ENCODE results near the gene QRFP.

Gene QRFP

DNA sequence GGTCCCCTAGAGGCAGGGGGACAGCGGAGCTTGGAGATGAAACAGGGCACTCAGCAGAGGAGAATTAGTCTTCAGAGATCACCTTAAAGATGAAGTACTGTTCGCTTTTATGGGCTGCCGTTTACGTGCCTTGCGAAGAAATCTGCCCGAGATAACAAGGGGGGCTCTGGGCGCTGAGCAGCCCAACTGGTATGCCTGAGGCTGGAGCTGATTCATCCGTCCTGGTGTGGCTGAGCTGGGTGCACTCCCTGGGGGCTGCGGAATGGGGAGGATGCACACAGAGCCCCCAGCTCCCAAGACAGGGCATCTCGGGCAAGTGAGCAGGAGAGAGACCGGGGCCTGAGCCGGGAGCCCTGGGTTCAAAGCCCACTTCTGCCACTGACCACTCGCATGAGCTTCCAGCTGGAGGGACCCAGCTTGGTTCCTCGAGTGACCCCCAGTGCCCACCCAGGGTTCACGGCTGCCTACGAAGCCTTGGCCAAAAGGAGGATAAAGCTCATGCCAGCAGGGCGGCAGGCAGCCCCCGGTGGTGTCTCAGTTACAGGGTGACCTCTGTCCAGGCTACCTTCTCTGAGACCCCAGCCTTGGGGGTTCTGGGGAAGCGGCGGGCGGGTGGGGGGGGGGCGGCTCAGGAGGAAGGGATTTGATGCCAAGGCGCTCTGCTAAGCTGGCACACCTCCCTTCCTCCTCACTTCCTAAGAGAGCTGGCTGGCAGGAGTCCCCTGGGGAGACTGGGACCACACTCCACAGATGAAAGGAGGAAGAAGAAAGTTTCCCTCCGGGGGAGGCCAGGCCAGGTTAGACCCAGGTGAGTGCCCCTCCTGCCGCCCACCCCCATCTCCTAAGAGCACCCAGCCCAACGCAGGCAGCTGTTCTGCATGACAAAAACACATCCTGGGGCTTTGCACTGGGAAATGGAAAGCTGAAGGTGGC lies 36.8 kb upstream of the QRFP start:
- DNase-seq (ENCODE audit: low read depth), result no peak

DNA sequence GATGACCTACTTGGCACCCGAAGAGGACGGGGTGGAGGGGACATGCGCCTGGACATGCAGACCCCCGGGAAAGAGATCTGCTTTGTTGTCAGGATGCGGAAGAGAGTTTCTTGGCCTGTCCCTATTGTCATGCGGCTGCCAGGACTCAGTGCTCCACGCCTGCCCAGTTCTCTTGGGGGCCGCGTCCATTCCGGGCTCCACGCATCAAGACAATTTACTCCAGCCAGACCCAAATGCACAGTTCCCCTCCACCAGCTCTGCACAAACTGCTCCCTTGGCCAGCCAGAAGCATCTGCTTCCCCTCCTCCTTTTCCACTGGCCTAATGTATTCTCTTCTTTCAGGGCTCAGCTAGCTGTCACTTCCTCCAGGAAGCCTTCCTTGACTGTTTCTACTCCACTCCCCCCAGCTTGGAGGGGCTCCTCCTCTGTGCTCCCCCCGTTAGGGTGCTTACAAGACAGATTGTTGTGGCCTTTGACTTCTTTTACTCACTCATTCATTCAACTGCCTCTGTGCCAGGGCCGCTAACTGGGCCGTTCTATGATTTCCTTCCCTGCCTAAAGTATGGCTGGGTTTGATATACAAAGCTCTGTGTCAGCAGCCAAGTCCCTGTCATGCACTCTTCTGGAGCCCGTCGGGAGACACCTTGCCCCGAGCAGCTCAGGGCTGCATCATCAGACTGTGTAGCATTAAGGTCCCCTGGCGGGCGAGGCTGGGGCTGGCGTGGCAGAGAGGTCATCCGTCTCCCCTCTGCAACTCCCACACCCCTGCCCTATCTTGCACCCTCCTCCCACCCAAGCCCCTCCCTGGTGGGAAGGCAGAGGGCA lies 35.9 kb upstream of the QRFP start:
- DNase-seq (ENCODE audit: low read depth), result no peak

GRCh38 chr9:130931508-130932254 lies 35.1 kb upstream of the QRFP start:
- no peak for DNase-seq (ENCODE audit: low read depth)

DNA sequence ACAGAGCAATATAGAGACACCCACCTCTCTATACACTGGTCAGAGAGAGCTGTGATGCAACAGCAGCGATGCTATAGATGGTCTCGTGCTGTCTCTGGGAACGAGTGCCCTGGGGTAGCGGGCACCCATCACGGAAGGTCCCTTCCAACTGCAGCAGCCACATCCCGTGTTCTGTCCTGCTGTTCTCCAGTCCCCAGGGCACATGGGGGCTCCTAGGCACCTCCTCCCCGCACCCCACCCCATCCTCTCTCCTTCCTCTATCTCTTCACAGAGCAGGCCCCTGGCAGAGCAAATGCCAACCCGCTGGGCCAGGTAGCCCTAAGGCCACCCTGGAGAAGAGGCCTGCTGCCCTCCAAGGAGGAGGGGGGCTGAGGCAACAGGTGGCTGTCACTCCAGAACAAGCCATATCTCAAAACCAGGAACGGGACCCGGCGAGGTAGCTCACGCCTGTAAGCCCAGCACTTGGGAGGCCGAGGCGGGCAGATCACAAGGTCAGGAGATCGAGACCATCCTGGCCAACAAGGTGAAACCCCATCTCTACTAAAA lies 34.3 kb upstream of the QRFP start:
- no peak for DNase-seq (ENCODE audit: low read depth)

GRCh38 chr9:130930132-130930803 lies 33.7 kb upstream of the QRFP start:
- DNase-seq (ENCODE audit: low read depth), result no peak

DNA sequence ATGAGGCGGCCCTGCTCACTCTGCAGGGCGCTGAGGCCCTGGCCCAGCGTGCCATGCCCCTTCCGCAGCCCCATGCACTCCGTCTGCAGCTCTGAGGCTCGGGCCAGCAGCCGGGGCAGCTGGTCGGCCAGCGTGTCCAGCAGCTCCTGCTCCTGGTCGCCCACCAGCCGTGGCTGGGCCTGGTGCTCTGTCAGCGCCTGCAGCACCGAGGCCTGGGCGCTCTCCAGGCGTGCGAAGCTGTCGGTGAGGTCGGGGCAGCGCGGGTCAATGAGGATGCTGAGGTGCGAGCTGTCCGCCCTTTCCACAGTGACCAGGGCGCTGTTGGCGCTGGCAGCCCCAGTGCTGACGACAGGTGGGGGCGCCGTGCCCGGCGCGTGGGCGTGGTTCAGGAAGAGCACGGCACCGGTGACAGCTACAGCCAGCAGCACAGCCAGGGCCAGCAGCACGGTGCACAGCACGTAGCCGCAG lies 33.0 kb upstream of the QRFP start:
- DNase-seq (ENCODE audit: low read depth), result no peak

- DNase-seq (ENCODE audit: low read depth), result no peak
Measured at GRCh38 chr9:130927995-130928900, 31.6 kb upstream of the QRFP start.

DNA sequence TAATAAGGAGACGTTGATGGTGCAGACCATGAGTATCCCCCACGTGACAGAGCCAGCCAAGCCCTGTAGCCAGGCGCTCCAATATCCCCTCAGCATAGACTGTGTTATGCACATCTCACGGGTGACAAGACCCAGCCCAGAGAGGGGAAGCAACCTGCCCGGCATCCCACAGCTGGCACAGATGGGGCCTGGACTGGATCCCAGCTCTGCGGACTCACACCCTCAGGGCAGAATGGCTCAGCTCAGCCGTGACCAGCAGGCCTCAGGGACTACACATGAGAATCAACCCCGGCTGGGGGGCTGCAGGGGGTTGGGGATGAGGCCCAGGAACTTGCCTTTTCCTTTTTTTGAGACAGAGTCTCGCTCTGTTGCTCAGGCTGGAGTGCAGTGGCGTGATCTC lies 30.7 kb upstream of the QRFP start:
- no peak for DNase-seq (ENCODE audit: low read depth)

GRCh38 chr9:130925050-130925678 lies 28.6 kb upstream of the QRFP start:
- no peak for DNase-seq (ENCODE audit: low read depth)

GRCh38 chr9:130924448-130924788 lies 27.8 kb upstream of the QRFP start:
- no peak for DNase-seq (ENCODE audit: low read depth)

DNA sequence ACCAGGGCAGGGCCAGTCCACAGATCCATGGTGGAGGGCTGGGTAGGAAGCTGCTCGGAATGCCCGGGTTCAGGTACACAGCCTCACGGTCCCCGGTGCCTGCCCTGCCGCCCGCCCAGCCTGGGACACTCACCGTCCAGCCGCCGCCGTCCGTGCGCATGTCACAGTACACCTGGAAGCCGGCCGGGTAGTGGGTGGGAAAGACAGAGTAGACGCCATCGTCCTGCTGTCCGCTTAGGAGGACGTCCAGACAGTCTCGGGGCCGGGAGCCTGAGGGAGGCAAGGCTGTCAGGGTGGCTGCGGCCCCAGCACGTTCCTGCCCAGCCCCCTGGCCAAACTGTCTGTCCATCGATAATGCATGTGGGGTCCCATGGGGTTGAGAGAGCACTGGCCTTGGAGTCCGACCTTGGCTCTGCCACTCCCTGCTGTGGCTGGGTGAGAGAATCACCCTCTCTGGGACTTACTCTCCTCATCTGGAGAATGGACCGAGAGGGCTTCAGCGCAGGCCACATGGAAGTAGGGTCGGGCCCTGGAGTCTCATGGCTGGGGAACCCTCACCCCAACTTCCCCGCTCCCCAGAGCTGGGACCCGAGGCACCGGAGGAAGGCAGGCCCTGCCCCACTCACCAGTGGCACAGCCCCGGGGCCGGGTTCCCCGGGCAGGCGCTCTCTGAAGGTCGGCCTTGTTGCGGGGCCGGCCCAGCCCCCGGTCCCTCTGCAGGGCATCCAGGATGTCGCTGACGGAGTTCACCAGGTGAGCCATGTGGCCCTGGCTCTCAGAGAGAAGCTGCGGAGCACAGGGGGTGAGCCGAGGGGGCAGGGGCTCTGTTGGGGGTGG lies 27.2 kb upstream of the QRFP start:
- DNase-seq (ENCODE audit: low read depth), result no peak

GRCh38 chr9:130922893-130923610 lies 26.4 kb upstream of the QRFP start:
- no peak for DNase-seq (ENCODE audit: low read depth)

DNA sequence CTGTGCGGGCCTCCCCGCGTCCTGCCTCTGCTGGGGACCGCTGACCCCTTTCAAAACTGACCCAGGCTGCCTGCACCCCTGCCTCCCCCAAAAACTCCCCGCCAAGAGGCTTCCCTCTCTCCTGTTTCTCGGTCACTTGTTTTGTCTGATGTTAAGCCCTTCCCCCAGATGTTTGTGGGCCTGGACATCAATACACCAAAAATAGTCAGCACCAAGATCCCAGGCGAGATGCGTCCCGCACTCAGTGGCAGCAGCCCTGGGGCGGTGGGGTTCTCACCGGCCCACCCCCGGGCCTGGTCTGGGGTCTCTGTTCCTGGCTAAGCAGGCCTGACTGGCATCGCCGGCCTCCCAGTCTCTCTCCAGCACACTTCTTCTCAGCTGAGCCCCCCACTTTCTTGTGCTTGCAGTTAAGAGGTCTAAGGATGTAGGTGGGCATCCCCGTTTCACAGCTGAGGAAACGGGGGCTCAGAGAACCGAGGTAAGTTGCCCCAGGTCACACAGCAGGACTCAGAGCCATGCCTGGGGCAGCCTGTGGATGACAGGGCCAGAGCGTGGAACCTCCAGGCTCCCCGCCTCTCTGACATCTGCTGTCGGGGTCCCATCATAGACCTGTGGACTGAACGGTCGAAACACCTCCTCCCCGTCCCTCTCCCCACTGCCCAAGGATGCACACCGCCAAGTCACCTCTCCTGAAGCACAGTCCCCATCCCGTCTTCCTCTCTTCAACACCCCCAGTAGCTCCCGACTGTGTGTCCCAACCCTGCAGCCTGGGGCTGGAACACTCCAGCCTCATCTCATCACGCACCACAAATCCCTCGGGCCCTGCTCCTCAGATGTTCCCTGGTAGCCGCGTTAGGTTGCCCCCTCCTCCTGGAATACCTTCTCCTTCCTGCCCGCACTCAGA lies 25.6 kb upstream of the QRFP start:
- DNase-seq (ENCODE audit: low read depth), result no peak

DNA sequence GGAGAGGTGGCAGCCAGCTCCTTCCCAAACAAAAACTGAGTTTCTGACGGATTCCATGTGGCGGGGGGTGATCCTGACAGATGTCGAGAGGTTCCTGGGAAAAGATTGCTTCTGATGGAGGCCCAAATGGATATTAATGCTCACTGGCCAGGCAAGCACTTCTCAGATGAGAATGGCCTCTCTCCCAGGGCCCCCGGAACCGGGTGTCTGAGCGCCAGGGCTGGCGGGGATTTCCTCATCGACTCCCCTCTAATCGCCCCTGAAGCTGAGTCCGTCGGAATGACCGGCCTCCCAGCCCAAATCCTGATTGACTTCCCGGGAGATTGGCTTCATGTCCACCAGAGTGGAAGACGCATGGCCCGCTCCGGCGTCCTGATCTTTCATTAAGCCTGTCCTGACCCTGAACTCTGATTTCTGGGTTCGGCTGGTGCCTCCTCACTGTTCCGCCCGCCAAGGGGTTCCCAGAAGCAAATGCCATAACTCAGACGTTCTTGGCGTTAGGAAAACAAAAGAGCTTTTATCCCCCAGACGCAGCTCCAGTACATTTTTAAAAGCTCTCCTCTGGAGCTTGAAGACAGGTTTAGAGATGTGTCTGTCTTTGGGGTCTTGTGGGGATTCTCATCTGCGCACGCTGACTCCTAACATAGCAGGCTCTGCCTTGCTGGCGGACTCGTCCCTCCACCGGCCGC lies 24.8 kb upstream of the QRFP start:
- no peak for DNase-seq (ENCODE audit: low read depth)

DNA sequence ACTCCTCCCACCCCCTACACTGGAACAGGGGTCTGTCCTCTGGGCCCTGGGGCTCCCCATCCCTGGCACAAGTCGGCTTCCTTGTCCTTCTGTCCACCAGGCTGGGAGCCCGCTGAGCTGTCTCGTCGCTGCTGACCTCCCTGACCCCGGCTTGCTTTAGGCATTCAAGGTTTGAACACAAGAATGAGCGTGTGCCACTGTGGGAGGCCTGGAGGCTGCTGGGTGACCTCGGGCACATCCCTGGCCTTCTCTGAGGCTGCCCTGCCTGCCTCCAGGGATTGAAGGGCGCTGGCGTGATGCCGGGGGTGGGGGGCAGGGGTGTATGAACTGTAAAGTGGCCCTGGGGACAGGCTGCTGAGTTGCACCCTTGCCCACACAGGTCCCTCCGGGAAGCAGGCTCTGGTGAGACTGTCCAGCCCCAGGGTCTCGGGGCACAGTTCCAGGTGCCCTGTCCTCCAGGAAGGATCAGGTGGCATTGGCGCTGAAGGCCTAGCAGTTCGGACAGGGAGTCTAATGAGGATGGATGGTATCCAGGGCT lies 24.2 kb upstream of the QRFP start:
- DNase-seq (ENCODE audit: low read depth), result no peak

- DNase-seq (ENCODE audit: low read depth), result no peak
Measured at GRCh38 chr9:130920233-130920632, 23.6 kb upstream of the QRFP start.
